ENCODE results near the gene DOK6. TPM values are rescaled to one million over a fixed set of nuclear protein-coding genes. Genes with fewer than 3 reads are reported as not detected.

DOK6 gene
- total RNA-seq, 3 donors from 2014 or later, result 1.0 to 1.4 (median 1.3) TPM

- no peaks in the 10 kb centered on the region for H3K9me3 ChIP-seq
- no peaks in the 10 kb centered on the region for H3K36me3 ChIP-seq
- no peak overlapping the region for H3K27ac ChIP-seq
- TF ChIP-seq POLR2A (IDR thresholded peaks at IDR 0.05) (no peak), POLR2AphosphoS5 (IDR thresholded peaks at IDR 0.05) (no peak), CTCF (IDR thresholded peaks at IDR 0.05) (no peak)
- H3K4me1 ChIP-seq, result no peaks in the 10 kb centered on the region
- no peak for DNase-seq (ENCODE audit: low spot score in 2 of 2)
- no peak overlapping the region for H3K4me3 ChIP-seq
- H3K27me3 ChIP-seq, result no peaks in the 10 kb centered on the region
- intact Hi-C loops (cut with DNase I; ENCODE audit: low total_unique reads), result loop anchor here (2.0 kb wide), 1 partner anchor 27 kb away; no protein-coding TSS in a partner anchor
Observed at GRCh38 chr18:69763821-69764220, 363.1 kb downstream of the DOK6 start.

DNA sequence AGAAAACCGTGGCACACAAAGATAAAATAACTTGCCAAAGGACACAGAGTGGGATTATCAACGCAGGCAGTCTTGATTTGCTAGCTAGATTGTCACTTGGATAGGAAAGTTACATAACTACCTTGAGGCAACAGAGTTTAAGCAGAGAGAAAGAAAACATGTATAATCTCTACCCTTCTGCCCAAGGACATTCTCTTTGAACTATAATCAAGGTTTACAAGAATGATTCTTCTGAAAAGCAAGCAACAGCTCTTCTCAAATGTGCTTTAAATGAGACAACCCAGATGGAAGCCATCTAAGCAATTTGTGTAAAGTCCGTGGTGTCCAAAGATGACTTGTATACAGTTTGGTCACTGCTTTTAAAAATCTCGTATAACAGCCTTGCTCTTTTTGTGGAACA, 369.6 kb downstream of the DOK6 start:
- Histone ChIP-seq H3K9me3 (no peaks in the 10 kb centered on the region), H3K27ac (no peak overlapping the region), H3K36me3 (no peaks in the 10 kb centered on the region), H3K4me3 (no peak overlapping the region), H3K27me3 (no peaks in the 10 kb centered on the region), H3K4me1 (no peaks in the 10 kb centered on the region)
- TF ChIP-seq POLR2AphosphoS5 (IDR thresholded peaks at IDR 0.05), result no peak
- TF ChIP-seq POLR2A (IDR thresholded peaks at IDR 0.05), result no peak
- no peak for TF ChIP-seq CTCF (IDR thresholded peaks at IDR 0.05)
- DNase-seq (ENCODE audit: low spot score in 2 of 2), result no peak
- intact Hi-C loops (cut with DNase I; ENCODE audit: low total_unique reads), result no loop called here

- H3K4me1 ChIP-seq, result no peaks in the 10 kb centered on the region
- DNase-seq (ENCODE audit: low spot score in 2 of 2), result no peak
- H3K27me3 ChIP-seq, result no peaks in the 10 kb centered on the region
- H3K9me3 ChIP-seq, result no peaks in the 10 kb centered on the region
- intact Hi-C loops (cut with DNase I; ENCODE audit: low total_unique reads), result no loop called here
- no peak overlapping the region for H3K4me3 ChIP-seq
- H3K27ac ChIP-seq, result no peak overlapping the region
- TF ChIP-seq CTCF (IDR thresholded peaks at IDR 0.05) (no peak), POLR2A (IDR thresholded peaks at IDR 0.05) (no peak), POLR2AphosphoS5 (IDR thresholded peaks at IDR 0.05) (no peak)
- H3K36me3 ChIP-seq, result no peaks in the 10 kb centered on the region
Observed at GRCh38 chr18:69774831-69775230, 374.1 kb downstream of the DOK6 start.

DNA sequence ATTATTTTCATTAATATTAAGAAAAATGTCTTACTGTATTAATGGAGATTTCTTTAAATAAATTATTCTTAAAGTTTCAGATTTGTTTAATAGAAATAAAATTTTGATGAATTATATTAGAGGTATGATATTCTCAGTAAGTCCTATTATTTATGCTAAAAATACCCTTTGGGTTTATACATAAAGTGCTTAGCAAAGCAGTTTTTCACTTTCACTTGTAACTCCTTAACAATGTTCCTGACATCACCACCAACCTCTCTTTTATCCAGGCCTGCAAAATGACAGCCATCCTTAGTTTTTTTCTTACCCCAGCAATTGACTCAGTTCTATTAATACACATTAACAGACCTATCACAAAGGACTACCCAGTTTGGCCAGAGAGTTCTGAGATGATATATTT, 376.6 kb downstream of the DOK6 start:
- no peak overlapping the region for H3K4me3 ChIP-seq
- intact Hi-C loops (cut with DNase I; ENCODE audit: low total_unique reads), result no loop called here
- H3K4me1 ChIP-seq, result no peaks in the 10 kb centered on the region
- DNase-seq (ENCODE audit: low spot score in 2 of 2), result no peak
- H3K36me3 ChIP-seq, result no peaks in the 10 kb centered on the region
- H3K27me3 ChIP-seq, result no peaks in the 10 kb centered on the region
- H3K27ac ChIP-seq, result no peak overlapping the region
- TF ChIP-seq CTCF (IDR thresholded peaks at IDR 0.05) (no peak), POLR2AphosphoS5 (IDR thresholded peaks at IDR 0.05) (no peak), POLR2A (IDR thresholded peaks at IDR 0.05) (no peak)
- H3K9me3 ChIP-seq, result no peaks in the 10 kb centered on the region

DNA sequence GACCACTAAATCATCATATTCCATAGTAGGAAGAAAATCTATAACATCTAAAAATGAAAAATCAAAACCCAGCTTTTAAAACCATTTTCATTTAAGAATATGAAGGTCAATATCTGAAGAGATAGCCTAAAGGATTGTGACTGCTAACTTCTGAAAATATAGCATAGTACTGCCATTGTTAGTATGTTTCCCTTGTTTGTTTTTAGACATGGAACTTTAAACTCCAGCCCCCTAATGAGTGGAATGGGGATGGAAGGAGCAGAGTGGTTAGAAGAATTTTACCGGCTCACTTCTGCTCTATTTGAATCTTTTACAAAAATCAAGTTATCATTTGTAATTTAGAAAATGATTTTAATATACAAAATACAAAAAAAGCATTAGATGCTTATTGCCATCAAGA, 378.0 kb downstream of the DOK6 start:
- Histone ChIP-seq H3K4me1 (no peaks in the 10 kb centered on the region), H3K9me3 (no peaks in the 10 kb centered on the region), H3K27ac (no peak overlapping the region), H3K4me3 (no peak overlapping the region), H3K27me3 (no peaks in the 10 kb centered on the region), H3K36me3 (no peaks in the 10 kb centered on the region)
- intact Hi-C loops (cut with DNase I; ENCODE audit: low total_unique reads), result no loop called here
- TF ChIP-seq POLR2A (IDR thresholded peaks at IDR 0.05) (no peak), POLR2AphosphoS5 (IDR thresholded peaks at IDR 0.05) (no peak), CTCF (IDR thresholded peaks at IDR 0.05) (no peak)
- DNase-seq (ENCODE audit: low spot score in 2 of 2), result no peak
